Thyroid gland (tissue), 4 donors: ENCODE measurements around the gene LKAAEAR1. TPM values are rescaled to one million over a fixed set of nuclear protein-coding genes. Genes with fewer than 3 reads are reported as not detected.
A peak's percentile ranks its signal among the peaks of the same experiment; 100 is the strongest.

Experiments used
- DNase-seq, 2 donors: peaks; one replicate each; pipeline ENCODE4 v3.0.0-alpha.2; 2019
- H3K27ac ChIP-seq, 3 donors: fragments of 200-600 bp; sonication (generic); 1 replicate in 2 of 3; 2 replicates in 1 of 3; pipeline ENCODE4 v1.5.1; 2016 to 2019; ENCODE audit warnings: mild to moderate bottlenecking in 1 of 3, moderate library complexity in 1 of 3
- H3K27me3 ChIP-seq: fragments of 200-600 bp; sonication (generic); one replicate; pipeline ENCODE4 v1.5.1; 2019
- H3K36me3 ChIP-seq, 2 donors: fragments of 200-600 bp; sonication (generic); one replicate each; pipeline ENCODE4 v1.5.1; 2016 to 2019
- H3K4me1 ChIP-seq, 2 donors: fragments of 200-600 bp; sonication (generic); one replicate each; pipeline ENCODE4 v1.5.1; 2017 to 2019
- H3K4me3 ChIP-seq, 3 donors: fragments of 200-600 bp; sonication (generic); replicated peaks in 1 of 3; 1 replicate in 2 of 3; 2 replicates in 1 of 3; pipeline ENCODE4 v1.5.1; 2016; ENCODE audit warnings: mild to moderate bottlenecking in 1 of 3
- H3K9me3 ChIP-seq: fragments of 200-600 bp; sonication (generic); one replicate; pipeline ENCODE4 v1.5.1; 2017
- CTCF ChIP-seq, 6 experiments: fragments of 200-600 bp in 3 of 6; fragments of 450-650 bp in 3 of 6; sonication (generic) in 3 of 6; IDR thresholded peaks; one replicate each; pipeline ENCODE4 v1.5.1; 2016 to 2019; ENCODE audit warnings: antibody characterized with exemption in 6 of 6, mild to moderate bottlenecking in 2 of 6, inconsistent platforms in 1 of 6, moderate library complexity in 1 of 6
- POLR2A ChIP-seq, 2 donors: fragments of 450-650 bp; IDR thresholded peaks; one replicate each; pipeline ENCODE4 v1.6.1; 2017; ENCODE audit warnings: antibody characterized with exemption in 2 of 2, mild to moderate bottlenecking in 2 of 2, moderate library complexity in 1 of 2
- WGBS, 2 donors: methylation state at CpG; one replicate each; pipeline ENCODE4 v1.1.5; 2017; 5-methylcytosine and 5-hydroxymethylcytosine counted together
- intact Hi-C: fragments of 100-400 bp; cut with DNase I; formaldehyde crosslinking; loops from one replicate; pipeline ENCODE4 v1.15.1; 2023
- total RNA-seq, 4 donors: library from RNA; depleted of rRNA; stranded (reverse); fragments of >200 nt; gene quantifications; one replicate each; pipeline ENCODE4 v1.2.3, GENCODE V29; 2016

LKAAEAR1 gene
- total RNA-seq, 4 donors from 2014 or later, result 1.3 to 1.7 TPM; not detected in 2

GRCh38 chr20:64065062-64065973 is 18.9 kb downstream of the LKAAEAR1 start:
- Histone ChIP-seq H3K27me3 (no peaks in the 10 kb centered on the region), H3K4me1 (peaks cover 16 to 24% of the 10 kb centered on the region in 2 donors), H3K9me3 (no peaks in the 10 kb centered on the region), H3K27ac (no peak overlapping the region), H3K4me3 (no peak overlapping the region), H3K36me3 (no peaks in the 10 kb centered on the region)
- no peak for DNase-seq
- intact Hi-C loops, result loop anchor here (10.0 kb wide), 1 partner anchor 531 kb away; the partner anchor contains the start of gene PTK6
- TF ChIP-seq CTCF (IDR thresholded peaks at IDR 0.05) (no peak), POLR2A (IDR thresholded peaks at IDR 0.05) (no peak)
- WGBS, 2 donors, result 56 to 57% methylated on average over 24 to 26 of the region's 27 CpGs

- 0 to 58% methylated on average over 1 to 11 of the region's 12 CpGs for whole genome bisulfite sequencing, 2 donors
- peaks cover 16 to 24% of the 10 kb centered on the region in 2 donors for H3K4me1 ChIP-seq
- DNase-seq, result peak in 1 of 2 donors; percentile 56
- no peak overlapping the region for H3K27ac ChIP-seq
- no peaks in the 10 kb centered on the region for H3K36me3 ChIP-seq
- intact Hi-C loops, result loop anchor here (10.0 kb wide), 1 partner anchor 529 kb away; the partner anchor contains the start of gene PTK6
- H3K4me3 ChIP-seq, result peak overlapping the region in 2 of 3 donors; percentile 37 to 77
- no peaks in the 10 kb centered on the region for H3K9me3 ChIP-seq
- no peaks in the 10 kb centered on the region for H3K27me3 ChIP-seq
- no peak for TF ChIP-seq POLR2A (IDR thresholded peaks at IDR 0.05)
- TF ChIP-seq CTCF (IDR thresholded peaks at IDR 0.05), result no peak
Observed at GRCh38 chr20:64064145-64064698, 20.0 kb downstream of the LKAAEAR1 start.

GRCh38 chr20:64063389-64064144 is 20.6 kb downstream of the LKAAEAR1 start:
- intact Hi-C loops, result loop anchor here (10.0 kb wide), 1 partner anchor 529 kb away; the partner anchor contains the start of gene PTK6
- 4% methylated on average over 22 to 27 of the region's 51 CpGs for WGBS, 2 donors
- Histone ChIP-seq H3K27me3 (no peaks in the 10 kb centered on the region), H3K4me3 (peak overlapping the region; percentile 37 to 77 (median 60)), H3K9me3 (no peaks in the 10 kb centered on the region), H3K27ac (peak overlapping the region in 2 of 3 donors; percentile 7 to 87), H3K36me3 (no peaks in the 10 kb centered on the region), H3K4me1 (peaks cover 16 to 24% of the 10 kb centered on the region in 2 donors)
- TF ChIP-seq CTCF (IDR thresholded peaks at IDR 0.05) (no peak), POLR2A (IDR thresholded peaks at IDR 0.05) (no peak)
- DNase-seq, result peak in 1 of 2 donors; percentile 41

- TF ChIP-seq POLR2A (IDR thresholded peaks at IDR 0.05) (peak; percentile 54 to 78), CTCF (IDR thresholded peaks at IDR 0.05) (no peak)
- no peaks in the 10 kb centered on the region for H3K27me3 ChIP-seq
- H3K4me1 ChIP-seq, result peaks cover 16 to 24% of the 10 kb centered on the region in 2 donors
- peak; percentile 97 to 98 for DNase-seq
- H3K36me3 ChIP-seq, result no peaks in the 10 kb centered on the region
- peak within 1 kb of the TSS; percentile 37 to 77 (median 60) for H3K4me3 ChIP-seq
- no peaks in the 10 kb centered on the region for H3K9me3 ChIP-seq
- intact Hi-C loops, result loop anchor here (10.0 kb wide), 1 partner anchor 528 kb away; the partner anchor contains the start of gene PTK6
- WGBS, 2 donors, result 2 to 40% methylated on average over 3 to 45 of the region's 85 CpGs
- H3K27ac ChIP-seq, result peak within 1 kb of the TSS in 2 of 3 donors; percentile 78 to 87
Observed at GRCh38 chr20:64062596-64063388, 21.4 kb downstream of the LKAAEAR1 start, which contains the start of gene TCEA2. TSS of gene TCEA2 (plus strand) at chr20:64063198. CDS start at chr20:64063313, 115 bp downstream.
